Chondrocyte (in vitro differentiated cells): ENCODE data around the gene ART5. TPM values are rescaled to one million over a fixed set of nuclear protein-coding genes. Genes with fewer than 3 reads are reported as not detected.
A peak's percentile ranks its signal among the peaks of the same experiment; 100 is the strongest.
"Not testable (repeated sequence)": the region's sequence is repeated elsewhere in the genome, so short reads cannot be mapped to it uniquely, and the experiment has no call there.

ENCODE experiments used
- DNase-seq: peaks from one replicate; pipeline ENCODE4 v3.0.0; 2021; ENCODE audit warnings: mixed read lengths, low spot score
- H3K27ac Mint-ChIP-seq: one replicate; pipeline ENCODE4 v1.8.0; 2021; ENCODE audit warnings: mild to moderate bottlenecking, moderate library complexity, mixed read lengths; ENCODE audit not compliant: unreplicated experiment
- H3K27me3 Mint-ChIP-seq: 2 replicates; pipeline ENCODE4 v1.8.0; 2021; ENCODE audit warnings: low read depth, mixed read lengths
- H3K36me3 Mint-ChIP-seq: 2 replicates; pipeline ENCODE4 v1.8.0; 2021; ENCODE audit warnings: low read depth, mixed read lengths
- H3K4me1 Mint-ChIP-seq: 2 replicates; pipeline ENCODE4 v1.8.0; 2021; ENCODE audit warnings: low read depth, mild to moderate bottlenecking, mixed read lengths
- H3K4me3 Mint-ChIP-seq: one replicate; pipeline ENCODE4 v1.8.0; 2021; ENCODE audit warnings: mild to moderate bottlenecking, moderate library complexity, mixed read lengths; ENCODE audit not compliant: unreplicated experiment
- H3K9me3 Mint-ChIP-seq: 2 replicates; pipeline ENCODE4 v1.8.0; 2021; ENCODE audit warnings: low read depth, mixed read lengths
- CTCF ChIP-seq: fragments of 200-600 bp; sonication (generic); IDR thresholded peaks from 2 replicates; pipeline ENCODE4 v1.5.0; 2021; ENCODE audit warnings: antibody characterized with exemption, mild to moderate bottlenecking, moderate library complexity
- total RNA-seq: library from RNA; stranded (reverse); gene quantifications from 3 replicates; pipeline ENCODE4 v1.2.1, GENCODE V29; 2021

ART5 gene
- total RNA-seq, 1 donor from 2014 or later, result 0.67 TPM

GRCh38 chr11:3644817-3645235 lies 3.0 kb upstream of the ART5 start, which contains the start of gene ART1:
TSS of gene ART1 (plus strand) at chr11:3645128. CDS start at chr11:3659214, 14,086 bp downstream.
- Mint-ChIP-seq H3K27me3 (peaks cover 24% of the 10 kb centered on the region), H3K4me1 (peaks cover 16% of the 10 kb centered on the region), H3K27ac (no peak within 1 kb of the TSS), H3K9me3 (no peaks in the 10 kb centered on the region), H3K36me3 (no peaks in the 10 kb centered on the region), H3K4me3 (no peak within 1 kb of the TSS)
- DNase-seq, result no peak
- TF ChIP-seq CTCF, result no peak

GRCh38 chr11:3643102-3643546 lies 1.3 kb upstream of the ART5 start:
- H3K4me1 Mint-ChIP-seq, result peaks cover 16% of the 10 kb centered on the region
- H3K27me3 Mint-ChIP-seq, result peaks cover 10% of the 10 kb centered on the region
- not testable (repeated sequence) for H3K27ac Mint-ChIP-seq, H3K9me3 Mint-ChIP-seq, DNase-seq, H3K36me3 Mint-ChIP-seq
- peak overlapping the region; percentile 78 for H3K4me3 Mint-ChIP-seq

DNA sequence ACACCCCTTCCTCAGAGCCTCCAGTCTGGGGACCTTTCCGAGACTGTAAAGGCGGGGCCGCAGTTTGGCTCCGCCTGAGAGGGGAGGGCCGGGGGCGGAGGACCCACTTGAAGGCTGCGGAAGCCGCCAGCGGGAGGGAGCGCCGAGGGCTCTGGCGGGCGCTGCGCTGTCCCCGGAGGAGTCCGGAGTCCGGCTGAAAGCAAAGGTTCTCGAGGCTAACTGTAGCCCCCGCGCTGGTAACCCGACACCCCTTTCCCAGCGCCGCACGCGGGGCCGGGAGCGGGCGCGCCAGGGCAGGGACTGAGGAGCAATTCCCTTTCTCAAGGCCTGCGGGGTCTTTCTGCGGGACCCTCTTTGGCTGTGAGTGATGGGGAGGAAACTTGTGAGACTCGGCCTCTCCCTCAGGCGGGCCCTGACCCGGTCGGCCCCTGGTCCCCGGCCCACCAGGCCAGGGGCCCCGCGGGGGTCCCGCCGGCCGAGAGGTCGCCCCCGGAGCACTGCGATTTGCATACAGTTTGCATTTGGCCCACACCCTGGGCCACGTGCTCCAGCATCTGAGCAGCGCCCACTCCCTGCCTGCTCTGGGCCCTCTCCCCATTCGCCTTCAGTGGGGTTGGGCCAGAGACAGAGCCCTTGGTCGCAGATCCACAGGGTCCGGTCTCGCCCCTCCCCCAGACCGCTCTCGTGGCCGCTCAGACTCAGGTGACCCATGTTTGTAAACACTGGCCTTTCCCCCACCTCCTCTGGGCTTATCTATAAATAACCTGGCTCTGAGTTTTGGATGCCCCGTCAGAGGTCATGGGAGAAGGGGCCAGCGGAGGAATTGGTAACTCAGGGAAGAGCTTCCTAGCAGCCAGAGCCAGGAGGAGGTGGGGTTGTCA lies 519 bp upstream of the ART5 start:
- Mint-ChIP-seq H3K27ac (peak overlapping the region; percentile 41), H3K27me3 (peaks cover 5% of the 10 kb centered on the region), H3K9me3 (no peaks in the 10 kb centered on the region), H3K36me3 (no peaks in the 10 kb centered on the region), H3K4me3 (peak overlapping the region; percentile 78), H3K4me1 (peaks cover 16% of the 10 kb centered on the region)
- TF ChIP-seq CTCF, result peak; percentile 4
- peak; percentile 88 for DNase-seq

GRCh38 chr11:3641191-3641590 lies 601 bp downstream of the ART5 start:
- Mint-ChIP-seq H3K27me3 (peaks cover 5% of the 10 kb centered on the region), H3K9me3 (no peaks in the 10 kb centered on the region), H3K4me1 (peaks cover 16% of the 10 kb centered on the region), H3K27ac (no peak overlapping the region), H3K4me3 (peak overlapping the region; percentile 59), H3K36me3 (no peaks in the 10 kb centered on the region)
- no peak for TF ChIP-seq CTCF
- DNase-seq, result no peak

- Mint-ChIP-seq H3K27me3 (peaks cover 8% of the 10 kb centered on the region), H3K9me3 (no peaks in the 10 kb centered on the region)
Measured at GRCh38 chr11:3639841-3640240, 2.0 kb downstream of the ART5 start.

More at GRCh38 chr11:3639841-3640240, 2.0 kb downstream of the ART5 start:
- H3K4me3 Mint-ChIP-seq, result no peak overlapping the region
- no peaks in the 10 kb centered on the region for H3K36me3 Mint-ChIP-seq
- no peak for TF ChIP-seq CTCF
- no peak overlapping the region for H3K27ac Mint-ChIP-seq
- H3K4me1 Mint-ChIP-seq, result peaks cover 12% of the 10 kb centered on the region
- DNase-seq, result peak; percentile 70
